Activated naive CD4-positive, alpha-beta T cell treated with anti-CD3 and anti-CD28 coated beads for 36 hours (primary cell): ENCODE results near the gene CDK14. TPM values are rescaled to one million over a fixed set of nuclear protein-coding genes. Genes with fewer than 3 reads are reported as not detected.

ENCODE experiments used
- CTCF ChIA-PET: fragments of 350-600 bp; sonication (Branson Sonifier 250); formaldehyde crosslinking; loops from one replicate; lab custom pipeline; 2021; ENCODE audit warnings: antibody characterized with exemption; lab: Charles Lee
- DNase-seq: peaks from one replicate; pipeline ENCODE4 v3.0.0-alpha.2; 2020
- H3K27ac Mint-ChIP-seq: one replicate; pipeline ENCODE4 v1.8.0; 2021; ENCODE audit warnings: mild to moderate bottlenecking, mixed read lengths
- H3K27me3 Mint-ChIP-seq: one replicate; pipeline ENCODE4 v1.8.0; 2021; ENCODE audit warnings: low read depth, mixed read lengths
- H3K36me3 Mint-ChIP-seq: one replicate; pipeline ENCODE4 v1.8.0; 2021; ENCODE audit warnings: low read depth, mixed read lengths
- H3K4me1 Mint-ChIP-seq: one replicate; pipeline ENCODE4 v1.8.0; 2021; ENCODE audit warnings: low read depth, mixed read lengths
- H3K4me3 Mint-ChIP-seq: one replicate; pipeline ENCODE4 v1.8.0; 2021; ENCODE audit warnings: mild to moderate bottlenecking, moderate library complexity, mixed read lengths
- H3K9me3 Mint-ChIP-seq: one replicate; pipeline ENCODE4 v1.8.0; 2021; ENCODE audit warnings: mixed read lengths
- intact Hi-C: fragments of 100-400 bp; cut with micrococcal nuclease; formaldehyde crosslinking; loops from one replicate; pipeline ENCODE4 v1.15.1; 2023
- total RNA-seq, 2 experiments: library from RNA; stranded (reverse); gene quantifications; one replicate each; pipeline ENCODE4 v1.2.3, GENCODE V29; 2021

Gene CDK14
- total RNA-seq, 2 experiments from 2014 or later: 0.42 to 0.81 TPM

DNA sequence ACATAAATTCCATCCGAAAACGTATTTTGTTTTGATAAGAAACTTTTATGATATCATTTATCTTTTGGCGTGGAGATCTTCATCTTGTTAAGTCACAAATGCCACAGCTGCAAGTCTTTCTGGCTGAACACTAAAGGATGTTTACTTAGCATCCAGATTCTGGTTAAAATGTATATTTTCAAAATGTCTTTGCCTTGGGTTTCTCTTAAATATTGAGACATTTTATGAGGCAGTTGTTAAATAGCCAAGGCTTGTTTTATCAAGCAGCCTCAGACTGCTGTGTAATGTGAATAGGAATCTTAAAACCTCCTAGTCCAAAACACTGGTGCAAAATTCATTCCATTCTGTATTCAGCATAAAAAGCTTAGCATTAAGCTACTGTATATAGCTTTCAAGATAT is 531.8 kb downstream of the CDK14 start:
- CTCF ChIA-PET: interaction anchor here (0.9 kb wide), 1 partner anchor 38 kb away, joined by 4 read pairs; no protein-coding TSS in a partner anchor

DNA sequence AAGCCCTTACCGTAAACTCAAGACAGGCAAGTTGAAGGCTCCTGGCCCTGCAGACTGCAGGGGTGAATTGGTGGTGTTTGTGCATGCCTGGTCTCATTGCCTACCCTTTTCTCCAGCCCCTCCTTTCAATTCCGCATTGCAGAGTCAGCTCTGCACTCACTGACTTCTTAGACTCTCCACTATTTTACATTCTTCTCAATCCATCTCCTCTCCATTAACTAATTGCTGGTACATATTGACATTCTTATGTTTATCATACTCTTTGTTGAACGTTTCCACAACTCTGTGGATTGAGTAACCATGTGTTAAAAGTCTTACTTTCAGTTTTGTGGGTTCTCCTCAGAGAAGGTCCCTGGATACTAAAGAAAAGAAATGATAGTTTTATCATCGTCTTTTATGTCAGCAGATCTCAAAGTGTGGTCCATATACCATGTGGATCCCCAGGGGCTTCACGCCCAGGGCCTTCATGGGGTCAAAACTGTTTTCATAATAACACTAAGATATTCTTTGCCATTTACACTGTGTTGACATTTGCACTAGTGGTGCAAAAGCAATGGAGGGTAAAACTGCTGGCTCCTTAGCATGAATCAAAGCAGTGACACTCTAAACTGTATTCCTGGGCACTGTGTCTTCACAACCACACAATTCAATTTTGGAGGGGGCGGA is 532.7 kb downstream of the CDK14 start:
- Mint-ChIP-seq H3K27ac (no peak overlapping the region), H3K36me3 (no peaks in the 10 kb centered on the region), H3K4me1 (no peaks in the 10 kb centered on the region), H3K27me3 (peaks cover 4% of the 10 kb centered on the region), H3K4me3 (no peak overlapping the region), H3K9me3 (no peaks in the 10 kb centered on the region)
- intact Hi-C loops: no loop called here
- no peak for DNase-seq
- CTCF ChIA-PET: no interaction called here

More for the DNA sequence above, 531.8 kb downstream of the CDK14 start:
- H3K9me3 Mint-ChIP-seq: no peaks in the 10 kb centered on the region
- peaks cover 4% of the 10 kb centered on the region for H3K27me3 Mint-ChIP-seq
- no peak overlapping the region for H3K27ac Mint-ChIP-seq
- no peak overlapping the region for H3K4me3 Mint-ChIP-seq
- no peak for DNase-seq
- no peaks in the 10 kb centered on the region for H3K4me1 Mint-ChIP-seq
- no peaks in the 10 kb centered on the region for H3K36me3 Mint-ChIP-seq
- intact Hi-C loops: no loop called here

DNA sequence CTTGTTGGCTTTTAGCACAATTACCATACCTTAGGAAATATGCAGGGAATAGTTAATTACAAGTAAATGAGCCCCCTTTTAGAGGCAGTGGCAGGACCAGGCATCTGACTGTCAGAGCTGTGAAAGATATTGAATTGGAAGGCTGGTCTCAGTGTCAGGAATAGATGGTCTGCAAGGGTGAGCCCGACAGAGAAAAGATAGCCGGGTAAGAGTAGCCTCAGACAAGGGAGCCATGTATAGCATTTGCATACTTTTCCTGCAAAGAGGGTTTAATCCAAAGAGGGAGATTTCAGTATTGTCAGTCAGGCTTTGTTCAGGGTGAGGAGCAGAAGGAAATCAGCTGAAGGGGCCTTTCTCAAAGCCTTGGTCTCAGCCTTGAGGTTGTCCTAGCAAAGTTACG is 539.2 kb downstream of the CDK14 start:
- no peak overlapping the region for H3K27ac Mint-ChIP-seq
- no peak overlapping the region for H3K4me3 Mint-ChIP-seq
- no peaks in the 10 kb centered on the region for H3K9me3 Mint-ChIP-seq
- CTCF ChIA-PET: no interaction called here
- peaks cover 4% of the 10 kb centered on the region for H3K27me3 Mint-ChIP-seq
- no peak for DNase-seq
- H3K4me1 Mint-ChIP-seq: no peaks in the 10 kb centered on the region
- no peaks in the 10 kb centered on the region for H3K36me3 Mint-ChIP-seq
- intact Hi-C loops: no loop called here

DNA sequence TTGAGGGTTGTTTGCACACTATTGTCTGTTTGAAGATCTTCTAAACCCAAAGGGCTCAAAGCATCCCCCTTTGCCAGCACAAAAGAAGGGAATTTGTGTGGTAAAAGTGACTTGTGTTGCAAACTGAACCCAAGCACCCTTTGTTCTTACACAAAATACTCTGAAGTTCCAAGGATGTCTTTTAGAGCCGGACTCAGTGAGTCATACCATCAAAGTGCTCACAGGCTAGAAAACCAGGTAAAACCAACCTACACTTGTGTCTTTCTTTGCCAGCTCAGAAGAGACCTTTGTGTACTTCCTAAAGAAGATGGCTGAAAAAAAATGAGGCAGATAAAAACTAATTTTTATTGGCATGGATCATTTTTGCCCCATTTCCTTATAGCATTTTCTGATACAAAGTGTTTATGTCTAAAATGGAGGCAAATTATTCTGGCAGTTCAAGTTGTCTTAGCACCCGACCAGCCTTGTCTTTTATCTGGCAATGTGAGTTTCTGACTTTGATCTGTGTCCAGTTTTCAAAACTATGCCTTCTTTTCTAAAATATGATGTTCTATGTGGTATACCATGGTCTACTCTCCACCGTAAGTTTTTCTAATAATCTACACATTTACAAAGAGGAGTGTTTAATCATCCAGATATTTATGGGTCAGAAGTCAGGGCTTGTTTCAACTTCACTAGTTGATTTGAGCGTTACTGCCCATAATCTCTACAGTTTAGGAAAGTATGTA is 539.7 kb downstream of the CDK14 start:
- Mint-ChIP-seq H3K36me3 (no peaks in the 10 kb centered on the region), H3K27me3 (peaks cover 7% of the 10 kb centered on the region), H3K4me1 (no peaks in the 10 kb centered on the region), H3K27ac (no peak overlapping the region), H3K9me3 (no peaks in the 10 kb centered on the region), H3K4me3 (no peak overlapping the region)
- intact Hi-C loops: no loop called here
- no peak for DNase-seq
- CTCF ChIA-PET: interaction anchor here (0.6 kb wide), 1 partner anchor 53 kb away, joined by 4 read pairs; no protein-coding TSS in a partner anchor

DNA sequence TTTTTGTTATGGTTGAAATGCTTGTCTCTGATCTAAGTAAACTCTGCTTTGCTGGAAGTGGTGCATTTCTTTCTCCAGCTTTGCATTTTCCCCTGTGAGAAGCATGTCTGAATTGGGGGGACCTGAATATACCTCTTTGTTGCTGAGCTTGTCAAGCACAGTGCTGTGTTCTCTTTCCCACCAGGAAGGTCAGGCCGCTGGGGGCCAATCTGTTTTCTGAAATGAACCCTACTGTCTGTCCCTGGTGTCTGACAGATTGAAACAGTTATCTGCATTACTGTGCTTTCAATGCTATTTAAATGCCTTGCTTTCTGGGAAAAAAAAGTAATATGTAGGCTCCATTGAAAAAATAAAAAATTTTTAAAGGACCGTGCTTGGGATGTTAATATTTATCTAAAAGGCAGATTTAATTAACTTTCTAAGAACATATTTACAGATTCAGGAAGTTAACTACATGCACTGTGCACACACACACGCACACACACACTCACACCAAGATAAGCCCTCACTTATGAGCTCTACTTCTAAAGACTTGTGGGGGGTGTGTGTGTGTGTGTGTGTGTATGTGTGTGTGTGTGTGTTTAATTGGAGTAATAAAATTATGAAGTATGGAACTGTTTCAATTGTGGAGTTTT is 541.1 kb downstream of the CDK14 start:
- intact Hi-C loops: no loop called here
- H3K36me3 Mint-ChIP-seq: no peaks in the 10 kb centered on the region
- CTCF ChIA-PET: no interaction called here
- H3K9me3 Mint-ChIP-seq: no peaks in the 10 kb centered on the region
- DNase-seq: no peak
- H3K4me3 Mint-ChIP-seq: no peak overlapping the region
- H3K4me1 Mint-ChIP-seq: no peaks in the 10 kb centered on the region
- peaks cover 3% of the 10 kb centered on the region for H3K27me3 Mint-ChIP-seq
- H3K27ac Mint-ChIP-seq: no peak overlapping the region

DNA sequence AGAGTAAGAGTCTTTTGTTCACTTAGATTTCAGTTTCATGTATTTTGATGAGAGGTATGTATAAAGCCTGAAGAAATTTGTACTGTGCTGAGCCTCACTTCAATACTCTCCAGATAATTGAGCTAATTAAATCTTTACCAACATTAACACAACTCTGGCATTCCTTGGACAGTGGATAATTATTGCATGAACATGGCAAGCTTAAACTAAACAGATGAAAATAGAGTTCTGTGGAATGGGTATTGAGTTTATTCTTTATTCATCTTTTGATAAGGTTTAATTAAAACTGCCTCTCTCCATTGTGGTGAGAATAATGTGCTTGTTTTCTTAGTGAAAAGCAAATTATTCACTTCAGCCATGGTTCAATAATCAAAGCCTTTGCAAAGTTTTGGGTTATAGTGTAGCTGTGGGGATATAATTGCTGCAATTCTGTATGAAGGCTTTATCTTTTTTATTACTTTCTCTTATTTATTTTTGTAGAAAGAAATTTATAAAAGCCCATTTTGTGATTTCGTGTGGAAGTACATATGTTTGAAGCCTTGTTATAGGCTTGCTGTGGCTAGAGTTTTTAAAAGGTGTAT is 541.8 kb downstream of the CDK14 start:
- H3K27ac Mint-ChIP-seq: no peak overlapping the region
- peaks cover 3% of the 10 kb centered on the region for H3K27me3 Mint-ChIP-seq
- DNase-seq: no peak
- H3K4me1 Mint-ChIP-seq: no peaks in the 10 kb centered on the region
- no peaks in the 10 kb centered on the region for H3K36me3 Mint-ChIP-seq
- H3K9me3 Mint-ChIP-seq: no peaks in the 10 kb centered on the region
- H3K4me3 Mint-ChIP-seq: no peak overlapping the region
- CTCF ChIA-PET: no interaction called here
- intact Hi-C loops: no loop called here

DNA sequence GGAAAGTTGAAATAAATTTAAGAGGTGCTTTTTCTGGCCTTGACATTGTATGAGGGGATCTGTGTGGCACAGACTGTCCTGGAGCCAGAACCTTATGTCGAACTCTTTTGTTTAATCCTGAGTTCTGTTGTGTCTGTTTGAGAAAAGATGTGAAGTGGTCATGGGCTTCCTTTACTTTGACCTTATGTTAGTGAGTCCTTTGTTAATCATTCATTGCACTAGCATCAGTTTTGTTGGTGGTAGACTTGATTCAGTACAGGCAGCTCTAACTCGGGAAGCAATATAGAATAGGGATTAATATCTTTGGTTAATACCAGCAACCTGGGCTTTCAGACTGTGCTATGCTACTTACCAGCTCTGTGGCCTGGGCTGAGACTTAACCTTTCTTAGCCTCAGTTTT is 544.2 kb downstream of the CDK14 start:
- no peak overlapping the region for H3K27ac Mint-ChIP-seq
- no peak for DNase-seq
- H3K27me3 Mint-ChIP-seq: peaks cover 3% of the 10 kb centered on the region
- H3K9me3 Mint-ChIP-seq: no peaks in the 10 kb centered on the region
- no peak overlapping the region for H3K4me3 Mint-ChIP-seq
- H3K4me1 Mint-ChIP-seq: no peaks in the 10 kb centered on the region
- H3K36me3 Mint-ChIP-seq: no peaks in the 10 kb centered on the region
- CTCF ChIA-PET: no interaction called here
- intact Hi-C loops: no loop called here

DNA sequence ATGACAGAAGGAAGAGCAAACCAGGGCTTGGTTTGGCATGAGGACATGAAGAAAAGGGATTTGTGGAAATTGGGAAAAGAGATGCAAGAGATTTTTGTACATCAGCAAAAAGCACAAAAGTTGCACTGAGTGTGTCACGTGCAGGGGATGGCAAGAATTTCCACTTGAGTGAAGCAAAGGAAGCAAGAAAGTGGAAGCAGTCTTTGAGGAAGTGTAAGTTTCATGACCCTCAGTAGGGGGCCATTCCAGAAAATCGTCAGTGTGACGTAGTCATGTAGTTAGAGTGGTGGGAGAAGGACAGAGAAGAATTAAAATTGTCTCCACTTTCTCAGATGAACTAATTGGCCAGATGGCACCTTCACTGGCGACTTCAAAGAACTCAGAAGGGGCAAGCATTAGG is 544.9 kb downstream of the CDK14 start:
- Mint-ChIP-seq H3K4me3 (no peak overlapping the region), H3K27me3 (peaks cover 3% of the 10 kb centered on the region), H3K27ac (no peak overlapping the region), H3K9me3 (no peaks in the 10 kb centered on the region), H3K4me1 (no peaks in the 10 kb centered on the region), H3K36me3 (no peaks in the 10 kb centered on the region)
- intact Hi-C loops: no loop called here
- DNase-seq: no peak
- CTCF ChIA-PET: no interaction called here

DNA sequence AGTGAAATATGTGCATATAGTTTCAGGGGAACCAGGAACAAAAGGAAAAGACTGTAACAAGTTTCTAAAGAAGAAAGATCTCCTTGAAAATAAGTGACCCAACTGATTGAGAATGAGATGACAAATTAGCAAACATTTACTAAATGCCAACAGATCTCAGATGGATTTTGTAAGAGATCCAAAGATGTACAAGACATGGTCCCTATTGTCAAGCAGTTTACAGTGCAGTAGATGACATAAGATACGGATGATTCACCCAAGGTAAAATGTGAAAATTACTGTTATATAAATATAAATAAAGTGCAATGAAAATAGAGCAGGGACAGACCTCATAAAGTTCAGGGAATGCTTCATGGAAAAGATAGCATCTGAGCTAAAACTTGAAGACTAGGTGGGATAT is 546.6 kb downstream of the CDK14 start:
- no peak for DNase-seq
- H3K9me3 Mint-ChIP-seq: no peaks in the 10 kb centered on the region
- no peaks in the 10 kb centered on the region for H3K36me3 Mint-ChIP-seq
- intact Hi-C loops: no loop called here
- no peak overlapping the region for H3K4me3 Mint-ChIP-seq
- peaks cover 4% of the 10 kb centered on the region for H3K27me3 Mint-ChIP-seq
- CTCF ChIA-PET: no interaction called here
- H3K27ac Mint-ChIP-seq: no peak overlapping the region
- H3K4me1 Mint-ChIP-seq: no peaks in the 10 kb centered on the region

DNA sequence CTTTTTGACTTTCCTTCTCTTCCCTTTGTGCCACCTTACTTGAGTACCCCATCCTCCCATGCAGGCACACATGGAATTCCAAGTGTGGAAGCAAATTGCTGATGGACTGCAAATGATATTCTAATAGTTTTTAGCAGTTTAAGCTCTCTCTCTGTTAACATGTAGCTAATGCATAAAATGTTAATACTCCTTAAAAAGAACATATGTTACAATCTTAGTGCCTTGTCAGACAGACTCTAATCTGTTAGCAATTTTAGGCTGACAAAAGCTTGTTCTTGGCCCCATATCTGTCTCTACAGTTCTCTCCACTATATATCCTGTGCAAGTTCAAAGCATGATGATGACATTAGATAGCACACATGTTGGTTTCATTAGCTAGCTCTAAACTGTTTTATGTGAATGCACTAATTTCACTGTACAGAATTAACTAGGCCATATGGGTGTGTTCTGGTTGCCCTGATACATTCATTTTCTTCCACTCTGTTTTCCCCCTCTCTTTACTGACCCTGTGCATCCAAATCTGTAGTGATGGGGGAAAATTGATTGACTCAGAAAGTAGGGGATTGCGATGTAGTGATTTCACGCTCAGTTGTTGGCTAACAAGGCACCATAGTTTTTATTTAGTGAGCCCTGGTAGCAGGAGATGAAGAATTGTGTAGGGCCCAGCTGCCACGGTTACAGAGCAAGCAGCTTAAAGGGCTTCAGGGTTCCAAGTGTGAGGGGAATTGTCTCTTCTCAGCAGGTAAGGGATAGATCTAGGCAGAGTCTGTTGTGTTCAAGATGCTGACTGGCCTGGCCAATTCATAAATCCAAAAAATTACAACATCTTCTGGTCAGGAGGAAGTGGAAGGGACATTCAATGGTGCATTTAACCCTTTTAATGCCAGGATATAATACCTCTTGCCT is 553.5 kb downstream of the CDK14 start:
- no peaks in the 10 kb centered on the region for H3K36me3 Mint-ChIP-seq
- no peaks in the 10 kb centered on the region for H3K4me1 Mint-ChIP-seq
- H3K9me3 Mint-ChIP-seq: no peaks in the 10 kb centered on the region
- no peak overlapping the region for H3K4me3 Mint-ChIP-seq
- H3K27ac Mint-ChIP-seq: no peak overlapping the region
- DNase-seq: no peak
- peaks cover 10% of the 10 kb centered on the region for H3K27me3 Mint-ChIP-seq
- CTCF ChIA-PET: no interaction called here
- intact Hi-C loops: no loop called here

DNA sequence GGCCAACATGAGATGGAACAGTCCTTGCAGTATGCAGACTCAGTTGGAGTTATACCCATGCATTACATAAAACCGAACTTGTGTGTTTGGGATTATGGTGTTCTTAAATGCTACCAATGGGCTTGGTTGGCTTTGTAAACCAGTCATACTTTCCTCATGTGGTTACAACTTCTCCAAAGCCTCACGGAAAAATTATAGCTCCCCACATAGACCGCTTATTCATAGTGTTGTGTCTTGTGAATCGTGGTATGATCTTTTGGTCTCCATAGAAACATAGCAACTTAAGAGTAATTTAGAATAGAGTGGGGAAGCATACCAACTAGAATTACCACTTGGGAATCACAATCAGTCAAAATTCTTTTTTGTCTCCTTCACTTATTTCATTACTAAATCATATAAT is 555.8 kb downstream of the CDK14 start:
- H3K27ac Mint-ChIP-seq: no peak overlapping the region
- no peaks in the 10 kb centered on the region for H3K9me3 Mint-ChIP-seq
- no peak overlapping the region for H3K4me3 Mint-ChIP-seq
- H3K27me3 Mint-ChIP-seq: peaks cover 8% of the 10 kb centered on the region
- no peaks in the 10 kb centered on the region for H3K36me3 Mint-ChIP-seq
- no peak for DNase-seq
- CTCF ChIA-PET: no interaction called here
- intact Hi-C loops: no loop called here
- no peaks in the 10 kb centered on the region for H3K4me1 Mint-ChIP-seq
